Measurements from ENCODE around the gene MASP2. TPM values are rescaled to one million over a fixed set of nuclear protein-coding genes. Genes with fewer than 3 reads are reported as not detected.
"Not testable (repeated sequence)": the region's sequence is repeated elsewhere in the genome, so short reads cannot be mapped to it uniquely, and the experiment has no call there.

MASP2 gene
- total RNA-seq, 1 donor from 2014 or later = not detected

- DNase-seq (peak; percentile 95), ATAC-seq (ENCODE audit: poor library complexity) (peak; percentile 100)
- intact Hi-C loops (cut with DNase I) = no loop called here
These were observed 13.2 kb upstream of the MASP2 start, which contains the start of gene SRM for GRCh38 chr1:11059968-11060830. SRM (minus strand) TSS chr1:11060018; CDS start chr1:11059943, 75 bp downstream.

- ATAC-seq (ENCODE audit: poor library complexity) = no peak
- DNase-seq = no peak
- intact Hi-C loops (cut with DNase I) = no loop called here
These were observed 12.3 kb upstream of the MASP2 start for GRCh38 chr1:11059155-11059967.

- no peak for DNase-seq
- intact Hi-C loops (cut with DNase I) = no loop called here
- no peak for ATAC-seq (ENCODE audit: poor library complexity)
These were observed 11.6 kb upstream of the MASP2 start for GRCh38 chr1:11058595-11059154.

GRCh38 chr1:11058026-11058425 lies 11.0 kb upstream of the MASP2 start:
- DNase-seq = no peak
- no peak for ATAC-seq (ENCODE audit: poor library complexity)
- intact Hi-C loops (cut with DNase I) = no loop called here

- no peak for ATAC-seq (ENCODE audit: poor library complexity)
- intact Hi-C loops (cut with DNase I) = no loop called here
- no peak for DNase-seq
These were observed 10.4 kb upstream of the MASP2 start for GRCh38 chr1:11057477-11057876.

DNA sequence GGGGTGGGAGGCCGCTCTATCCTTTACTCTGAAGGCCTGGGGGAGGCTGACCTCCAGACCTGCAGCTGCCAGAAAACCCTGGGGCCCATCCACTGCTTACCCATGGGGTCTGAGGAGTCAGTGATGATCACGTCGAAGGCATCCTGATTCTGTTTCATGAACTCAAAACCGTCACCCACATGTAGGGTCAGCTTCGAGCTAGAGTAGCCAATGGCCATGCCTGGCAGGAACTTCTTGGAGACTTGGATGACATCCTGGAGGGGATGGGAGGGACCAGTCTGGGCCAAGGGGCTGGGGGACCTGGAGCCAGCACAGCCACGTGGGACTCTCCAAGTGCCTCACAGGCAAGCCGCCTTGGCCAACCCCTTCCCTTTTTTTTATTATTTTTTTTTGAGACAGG lies 9.5 kb upstream of the MASP2 start:
- ATAC-seq (ENCODE audit: poor library complexity) (no peak), DNase-seq (no peak)
- intact Hi-C loops (cut with DNase I) = no loop called here

GRCh38 chr1:11055676-11056075 lies 8.6 kb upstream of the MASP2 start:
- ATAC-seq (ENCODE audit: poor library complexity) (no peak), DNase-seq (no peak)
- intact Hi-C loops (cut with DNase I) = no loop called here

- intact Hi-C loops (cut with DNase I) = no loop called here
These were observed 7.6 kb upstream of the MASP2 start for GRCh38 chr1:11054666-11055065.

DNA sequence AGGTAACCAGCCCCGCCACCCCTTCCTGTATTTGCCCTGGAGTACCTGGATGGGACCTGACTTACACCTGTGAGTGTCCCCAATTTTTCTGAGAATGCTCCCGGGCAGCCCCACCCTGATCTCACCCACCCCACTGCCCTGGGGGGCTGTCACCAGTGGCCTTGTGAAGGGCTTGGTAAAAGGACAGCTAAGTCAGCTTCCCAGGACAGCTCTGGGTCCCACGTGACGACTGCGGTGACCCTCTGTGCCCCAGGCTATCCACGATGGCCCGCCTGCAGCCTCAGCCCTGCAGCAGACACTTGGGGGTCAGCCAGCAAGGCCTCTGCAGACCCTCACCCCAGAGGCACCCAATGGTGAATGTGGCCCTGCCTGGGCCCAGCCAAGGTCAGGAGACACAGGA lies 7.1 kb upstream of the MASP2 start:
- DNase-seq (no peak), ATAC-seq (ENCODE audit: poor library complexity) (no peak)
- intact Hi-C loops (cut with DNase I) = no loop called here

More at GRCh38 chr1:11054666-11055065, 7.6 kb upstream of the MASP2 start:
- DNase-seq (no peak), ATAC-seq (ENCODE audit: poor library complexity) (no peak)

DNA sequence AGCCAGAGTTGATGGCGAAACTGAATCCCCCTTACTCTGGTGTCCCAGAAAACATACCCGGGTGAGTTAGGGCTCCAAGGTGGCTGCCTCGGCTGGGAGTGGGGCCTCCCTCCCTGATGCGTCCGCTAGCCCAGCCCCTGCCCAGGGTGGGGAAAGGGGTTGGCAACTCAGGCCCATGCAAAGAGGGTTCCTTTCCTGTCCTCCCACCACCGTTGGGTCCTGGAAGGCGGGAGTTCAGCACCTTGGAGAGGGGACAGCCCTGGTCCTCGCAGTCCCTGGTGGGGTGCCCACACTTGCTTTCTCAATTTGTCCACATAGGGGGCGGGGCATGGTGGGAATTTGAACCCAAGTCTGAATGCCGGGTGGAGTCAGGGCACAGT lies 6.7 kb upstream of the MASP2 start:
- ATAC-seq (ENCODE audit: poor library complexity) = peak; percentile 43
- no peak for DNase-seq
- intact Hi-C loops (cut with DNase I) = no loop called here

GRCh38 chr1:11052839-11053757 lies 6.1 kb upstream of the MASP2 start:
- DNase-seq = no peak
- ATAC-seq (ENCODE audit: poor library complexity) = peak; percentile 21
- intact Hi-C loops (cut with DNase I) = no loop called here

DNA sequence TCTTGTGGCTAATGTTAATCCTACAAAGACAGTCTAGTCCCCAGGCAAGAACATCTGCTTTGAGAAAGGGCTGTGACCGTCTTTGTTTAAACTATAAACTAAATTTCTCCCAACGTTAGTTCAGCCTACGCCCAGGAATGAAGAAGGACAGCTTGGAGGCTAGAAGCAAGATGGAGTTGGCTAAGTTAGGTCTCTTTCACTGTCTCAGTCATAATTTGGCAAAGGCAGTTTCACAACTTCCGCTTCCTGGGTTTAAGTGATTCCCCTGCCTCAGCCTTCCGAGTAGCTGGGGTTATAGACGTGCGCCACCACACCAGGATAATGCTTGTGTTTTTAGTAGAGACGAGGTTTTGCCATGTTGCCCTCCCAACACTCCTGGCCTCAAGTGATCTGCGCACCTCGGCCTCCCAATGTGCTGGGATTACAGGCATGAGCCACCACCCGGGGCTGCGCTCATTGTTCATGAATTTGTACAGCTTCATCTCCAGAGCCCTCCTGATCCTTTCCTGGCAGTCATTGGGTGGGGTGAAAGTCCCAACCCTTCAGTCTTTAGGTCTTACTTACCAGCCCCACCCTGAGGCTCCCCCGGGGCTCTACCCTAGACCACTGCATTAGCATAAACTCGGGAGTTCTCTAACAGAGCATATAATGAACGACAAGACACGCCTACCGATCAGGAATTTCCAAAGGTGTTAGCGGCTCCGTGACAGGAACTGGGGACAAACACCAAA lies 4.9 kb upstream of the MASP2 start:
- ATAC-seq (ENCODE audit: poor library complexity) (no peak), DNase-seq (no peak)
- intact Hi-C loops (cut with DNase I) = no loop called here

- DNase-seq; ATAC-seq (ENCODE audit: poor library complexity); intact Hi-C loops (cut with DNase I): not testable (repeated sequence)
These were observed 4.1 kb upstream of the MASP2 start for GRCh38 chr1:11051121-11051520.

- intact Hi-C loops (cut with DNase I) = no loop called here
- DNase-seq (no peak), ATAC-seq (ENCODE audit: poor library complexity) (no peak)
These were observed 821 bp downstream of the MASP2 start for GRCh38 chr1:11046270-11046566.

DNA sequence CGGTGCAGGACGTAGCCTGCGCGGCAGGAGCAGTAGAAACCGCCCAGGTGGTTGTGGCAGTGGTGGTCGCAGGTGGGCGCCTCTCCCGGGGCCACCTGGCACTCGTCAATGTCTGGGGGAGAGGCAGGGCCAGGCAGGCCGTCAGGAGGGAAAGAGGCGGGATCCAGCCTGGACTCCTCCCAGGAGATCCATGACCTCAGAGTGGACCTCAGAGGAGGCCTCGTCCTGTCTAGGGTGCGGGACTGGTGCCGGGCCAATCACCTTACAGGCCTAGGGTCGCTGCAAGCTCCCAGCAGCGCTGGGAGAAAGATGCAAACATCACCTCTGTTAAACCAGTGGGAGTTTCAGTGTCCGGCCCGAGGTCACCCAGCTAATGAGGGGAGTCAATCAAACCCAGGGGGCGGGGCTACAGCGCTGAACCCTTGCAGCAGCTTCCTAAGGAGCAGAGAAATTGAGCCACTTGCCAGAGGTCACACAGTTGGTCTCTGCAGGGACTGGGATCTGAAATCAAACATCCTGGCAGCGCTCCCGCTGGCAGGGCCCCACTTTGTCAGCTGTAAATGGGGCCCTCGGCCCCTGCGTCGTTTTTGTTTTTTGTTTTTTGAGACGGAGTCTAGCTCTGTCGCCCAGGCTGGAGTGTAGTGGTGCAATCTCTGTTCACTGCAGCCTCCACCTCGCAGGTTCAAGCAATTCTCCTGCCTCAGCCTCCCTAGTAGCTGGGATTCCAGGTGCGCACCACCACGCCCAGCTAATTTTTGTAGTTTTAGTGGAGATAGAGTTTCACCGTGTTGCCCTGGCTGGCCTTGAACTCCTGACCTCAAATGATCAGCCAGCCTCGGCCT lies 1.4 kb downstream of the MASP2 start:
- ATAC-seq (ENCODE audit: poor library complexity) (no peak), DNase-seq (no peak)
- intact Hi-C loops (cut with DNase I) = no loop called here

DNA sequence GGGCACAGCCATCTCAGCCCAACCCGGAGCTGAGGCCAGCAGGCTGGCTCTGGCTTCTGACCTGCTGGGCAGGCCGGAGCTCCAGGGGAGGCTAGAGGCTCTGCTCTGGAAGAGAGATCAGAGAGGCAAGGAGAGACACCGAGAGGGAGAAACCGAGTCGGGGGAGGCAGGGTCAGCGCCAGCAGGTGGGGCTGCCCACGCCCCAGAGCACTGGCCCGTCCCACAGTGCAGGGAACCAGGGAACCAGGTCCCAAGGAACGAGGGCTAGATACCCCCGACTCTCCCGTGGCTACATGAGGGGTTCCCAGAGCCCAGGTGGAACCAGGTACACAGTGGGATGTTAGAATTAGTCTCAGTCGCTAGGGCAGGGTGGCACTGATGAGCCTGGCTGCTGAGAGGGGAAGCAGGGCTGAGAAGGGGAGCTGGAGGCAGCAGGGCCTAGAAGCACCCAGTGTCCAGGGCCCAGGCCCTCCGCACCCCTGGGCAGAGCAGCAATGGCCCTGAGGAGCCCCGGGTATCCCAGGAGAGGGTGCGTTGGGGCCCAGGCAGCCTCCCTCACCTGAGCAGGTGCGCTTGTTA lies 2.1 kb downstream of the MASP2 start:
- ATAC-seq (ENCODE audit: poor library complexity) (no peak), DNase-seq (no peak)
- intact Hi-C loops (cut with DNase I) = no loop called here
